CD14-positive monocyte (primary cell): Measurements from ENCODE around the gene CCDC51. TPM values are rescaled to one million over a fixed set of nuclear protein-coding genes. Genes with fewer than 3 reads are reported as not detected.

Experiments
- DNase-seq, 3 donors: peaks; one replicate each; pipeline ENCODE4 v3.0.0-alpha.2; 2011 to 2022
- H2AFZ ChIP-seq: 2 replicates; pipeline ENCODE4 v1.6.0; 2012; ENCODE audit warnings: mild to moderate bottlenecking, low read depth, low read length, inconsistent platforms; ENCODE audit not compliant: insufficient read depth, poor library complexity, severe bottlenecking
- H3K27ac ChIP-seq, 2 donors: 1 replicate in 1 of 2; 2 replicates in 1 of 2; pipeline ENCODE4 v1.5.1; 2012 to 2013; ENCODE audit warnings: low read length in 2 of 2, control low read depth in 1 of 2, inconsistent platforms in 1 of 2, low read depth in 1 of 2, mild to moderate bottlenecking in 1 of 2
- H3K27me3 ChIP-seq, 2 donors: one replicate each; pipeline versions ENCODE4 v1.6.0 to v1.6.1; 2011 to 2013; ENCODE audit warnings: low read length in 2 of 2; ENCODE audit not compliant: control insufficient read depth in 2 of 2, insufficient read depth in 2 of 2
- H3K36me3 ChIP-seq, 2 donors: replicated peaks in 1 of 2; 1 replicate in 1 of 2; 2 replicates in 1 of 2; pipeline versions ENCODE4 v1.5.1 to v1.6.1; 2012 to 2013; ENCODE audit warnings: low read length in 2 of 2, control low read depth in 1 of 2, inconsistent platforms in 1 of 2, mild to moderate bottlenecking in 1 of 2; ENCODE audit not compliant: insufficient read depth in 2 of 2, control insufficient read depth in 1 of 2
- H3K4me1 ChIP-seq, 2 donors: 1 replicate in 1 of 2; 2 replicates in 1 of 2; pipeline versions ENCODE4 v1.5.1 to v1.6.1; 2012 to 2013; ENCODE audit warnings: low read length in 2 of 2, control low read depth in 1 of 2, inconsistent platforms in 1 of 2, mild to moderate bottlenecking in 1 of 2, moderate library complexity in 1 of 2; ENCODE audit not compliant: insufficient read depth in 2 of 2, control insufficient read depth in 1 of 2
- H3K4me2 ChIP-seq: replicated peaks from 2 replicates; pipeline ENCODE3; 2012; ENCODE audit warnings: low read length, moderate library complexity, mild to moderate bottlenecking; ENCODE audit not compliant: poor library complexity, severe bottlenecking; ENCODE audit errors: extremely low read depth
- H3K4me3 ChIP-seq, 3 experiments: fragments of 200-600 bp in 1 of 3; sonication (generic) in 1 of 3; replicated peaks in 1 of 3; 1 replicate in 2 of 3; 2 replicates in 1 of 3; pipeline ENCODE4 v1.5.1; 2011 to 2013; ENCODE audit warnings: low read length in 3 of 3, mild to moderate bottlenecking in 3 of 3, control low read depth in 2 of 3, low read depth in 2 of 3, inconsistent platforms in 1 of 3, moderate library complexity in 1 of 3
- H3K79me2 ChIP-seq: 2 replicates; pipeline ENCODE4 v1.6.0; 2012; ENCODE audit warnings: mild to moderate bottlenecking, control low read depth, inconsistent platforms, low read length, moderate library complexity; ENCODE audit not compliant: insufficient read depth
- H3K9ac ChIP-seq: 2 replicates; pipeline ENCODE4 v1.6.0; 2017; ENCODE audit warnings: low read length, mild to moderate bottlenecking; ENCODE audit not compliant: insufficient read depth, poor library complexity, severe bottlenecking
- H3K9me3 ChIP-seq, 2 donors: replicated peaks in 1 of 2; 1 replicate in 1 of 2; 2 replicates in 1 of 2; pipeline versions ENCODE4 v1.5.1 to v1.6.1; 2012 to 2013; ENCODE audit warnings: low read length in 2 of 2, control low read depth in 1 of 2; ENCODE audit not compliant: control insufficient read depth in 1 of 2, insufficient read depth in 1 of 2
- H4K20me1 ChIP-seq: 2 replicates; pipeline ENCODE4 v1.6.0; 2012; ENCODE audit warnings: mild to moderate bottlenecking, low read length, control low read depth, moderate library complexity; ENCODE audit not compliant: insufficient read depth
- H3K27ac Mint-ChIP-seq, 7 donors: one replicate each; pipeline ENCODE4 v1.8.0; 2020; ENCODE audit warnings: mild to moderate bottlenecking in 7 of 7, mixed read lengths in 7 of 7, moderate library complexity in 6 of 7, inconsistent platforms in 2 of 7
- H3K27me3 Mint-ChIP-seq, 3 donors: one replicate each; pipeline ENCODE4 v1.8.0; 2021 to 2022; ENCODE audit warnings: low read depth in 3 of 3, mild to moderate bottlenecking in 3 of 3, mixed read lengths in 3 of 3, moderate library complexity in 3 of 3, inconsistent platforms in 1 of 3
- H3K36me3 Mint-ChIP-seq, 2 donors: one replicate each; pipeline ENCODE4 v1.8.0; 2020; ENCODE audit warnings: mixed read lengths in 2 of 2, inconsistent platforms in 1 of 2, mild to moderate bottlenecking in 1 of 2
- H3K4me1 Mint-ChIP-seq: one replicate; pipeline ENCODE4 v1.8.0; 2020; ENCODE audit warnings: mild to moderate bottlenecking, mixed read lengths
- H3K4me3 Mint-ChIP-seq, 2 donors: one replicate each; pipeline ENCODE4 v1.8.0; 2020; ENCODE audit warnings: mild to moderate bottlenecking in 2 of 2, mixed read lengths in 2 of 2, moderate library complexity in 1 of 2
- H3K9me3 Mint-ChIP-seq, 7 donors: one replicate each; pipeline ENCODE4 v1.8.0; 2020 to 2022; ENCODE audit warnings: mixed read lengths in 7 of 7, mild to moderate bottlenecking in 6 of 7, moderate library complexity in 6 of 7, inconsistent platforms in 2 of 7
- CTCF ChIP-seq: fragments of 200-600 bp; IDR thresholded peaks from one replicate; pipeline ENCODE4 v1.8.0; 2022; ENCODE audit warnings: antibody characterized with exemption, mild to moderate bottlenecking
- WGBS: methylation state at CpG from one replicate; pipeline ENCODE4 v1.1.5; 2013; ENCODE audit warnings: missing lambda C conversion rate; ENCODE audit not compliant: insufficient coverage; 5-methylcytosine and 5-hydroxymethylcytosine counted together
- intact Hi-C, 2 donors: fragments of 100-400 bp; cut with micrococcal nuclease; formaldehyde crosslinking; loops; one replicate each; pipeline versions ENCODE4 v1.15.0 to v1.15.1; 2023
- polyA plus RNA-seq, 3 donors: library from polyadenylated mRNA; depleted of rRNA in 1 of 3; unstranded in 2 of 3; stranded (reverse) in 1 of 3; fragments of 300-500 nt in 2 of 3; fragments of >200 nt in 1 of 3; fragmentation: Illumina TruSeq in 2 of 3; gene quantifications; 1 replicate in 2 of 3; 2 replicates in 1 of 3; pipeline ENCODE4 v1.2.3, GENCODE V29; 2012 to 2021

The CCDC51 gene
- polyA plus RNA-seq, 3 donors = 3.6 to 5.9 (median 5.4) TPM

GRCh38 chr3:48465237-48465530, 25.3 kb upstream of the CCDC51 start:
- peaks cover 11% of the 10 kb centered on the region for H4K20me1 ChIP-seq
- peaks cover 44% of the 10 kb centered on the region for H3K4me1 Mint-ChIP-seq
- no peaks in the 10 kb centered on the region for H3K9me3 ChIP-seq
- H3K79me2 ChIP-seq = peaks cover 44% of the 10 kb centered on the region
- DNase-seq = no peak
- no peaks in the 10 kb centered on the region for H3K27me3 ChIP-seq
- peaks cover 0 to 2% (median 0%) of the 10 kb centered on the region in 3 donors for H3K27me3 Mint-ChIP-seq
- H3K4me3 Mint-ChIP-seq = peak overlapping the region; percentile 21 to 86
- peak overlapping the region; percentile 100 for H3K27ac Mint-ChIP-seq
- peaks cover 36 to 62% of the 10 kb centered on the region in 2 donors for H3K36me3 Mint-ChIP-seq
- peaks cover 45 to 56% of the 10 kb centered on the region in 2 donors for H3K36me3 ChIP-seq
- H2AFZ ChIP-seq = peak overlapping the region; percentile 15
- peak overlapping the region; percentile 40 for H3K4me2 ChIP-seq
- TF ChIP-seq CTCF = peak; percentile 83
- peak overlapping the region in 1 of 3 experiments; percentile 4 for H3K4me3 ChIP-seq
- H3K9ac ChIP-seq = peak overlapping the region; percentile 99
- no peaks in the 10 kb centered on the region for H3K9me3 Mint-ChIP-seq
- WGBS = 76% methylated on average over 6 of the region's 7 CpGs
- H3K4me1 ChIP-seq = peaks cover 45% of the 10 kb centered on the region in 2 donors
- peak overlapping the region; percentile 97 to 100 for H3K27ac ChIP-seq
- intact Hi-C loops = loop anchor here (1.0 to 10.0 kb wide), 5 partner anchors 82 to 220 kb away; partner anchors contain the start of genes SLC26A6 (in 2 of the 2), NCKIPSD (in 1 of the 2) and UQCRC1 (in 1 of the 2)

GRCh38 chr3:48464713-48465221, 24.8 kb upstream of the CCDC51 start:
- Mint-ChIP-seq H3K27me3 (peaks cover 0 to 2% (median 0%) of the 10 kb centered on the region in 3 donors), H3K4me3 (no peak overlapping the region), H3K27ac (peak overlapping the region; percentile 100), H3K4me1 (peaks cover 40% of the 10 kb centered on the region), H3K9me3 (no peaks in the 10 kb centered on the region), H3K36me3 (peaks cover 36 to 62% of the 10 kb centered on the region in 2 donors)
- Histone ChIP-seq H2AFZ (no peak overlapping the region), H3K79me2 (peaks cover 39% of the 10 kb centered on the region), H3K9me3 (no peaks in the 10 kb centered on the region), H3K27me3 (no peaks in the 10 kb centered on the region), H3K9ac (peak overlapping the region; percentile 99), H3K4me2 (peak overlapping the region; percentile 40), H3K27ac (peak overlapping the region; percentile 97 to 100), H4K20me1 (peaks cover 11% of the 10 kb centered on the region), H3K36me3 (peaks cover 46 to 56% of the 10 kb centered on the region in 2 donors), H3K4me1 (peaks cover 41% of the 10 kb centered on the region in 2 donors), H3K4me3 (peak overlapping the region in 1 of 3 experiments; percentile 4)
- WGBS = 96% methylated on average over 17 of the region's 17 CpGs
- intact Hi-C loops = loop anchor here (1.0 to 10.0 kb wide), 5 partner anchors 83 to 220 kb away; partner anchors contain the start of genes SLC26A6 (in 2 of the 2), NCKIPSD (in 1 of the 2) and UQCRC1 (in 1 of the 2)
- DNase-seq = no peak
- no peak for TF ChIP-seq CTCF
